Loucy (cell line): ENCODE data around the gene CTH.

Source experiments
- H2AFZ ChIP-seq: fragments of 200-600 bp; sonication (generic); 2 replicates; pipeline ENCODE4 v1.6.0; 2016; ENCODE audit warnings: antibody characterized with exemption, mild to moderate bottlenecking, low read length, moderate library complexity
- H3F3A ChIP-seq: fragments of 200-600 bp; 2 replicates; pipeline ENCODE4 v1.6.0; 2016; ENCODE audit warnings: antibody characterized with exemption, low read depth, mild to moderate bottlenecking
- H3K27me3 ChIP-seq: fragments of 200-600 bp; sonication (generic); 2 replicates; pipeline ENCODE4 v1.6.1; 2014; ENCODE audit warnings: low read length, mild to moderate bottlenecking; ENCODE audit not compliant: insufficient read depth, poor library complexity, severe bottlenecking
- H3K36me3 ChIP-seq: fragments of 200-600 bp; sonication (generic); 2 replicates; pipeline ENCODE4 v1.6.1; 2016; ENCODE audit warnings: low read length; ENCODE audit not compliant: insufficient read depth
- H3K4me1 ChIP-seq: fragments of 200-600 bp; sonication (generic); 2 replicates; pipeline ENCODE4 v1.5.1; 2014; ENCODE audit warnings: low read length, mild to moderate bottlenecking; ENCODE audit not compliant: insufficient read depth, poor library complexity, severe bottlenecking
- H3K4me2 ChIP-seq: fragments of 200-600 bp; sonication (generic); 2 replicates; pipeline ENCODE4 v1.6.0; 2014; ENCODE audit warnings: antibody characterized with exemption, low read length, low read depth, mild to moderate bottlenecking; ENCODE audit not compliant: poor library complexity, severe bottlenecking
- H3K4me3 ChIP-seq: fragments of 200-600 bp; sonication (generic); 2 replicates; pipeline ENCODE4 v1.5.1; 2014; ENCODE audit warnings: low read length, mild to moderate bottlenecking, mixed read lengths; ENCODE audit not compliant: poor library complexity, severe bottlenecking
- H3K79me2 ChIP-seq: fragments of 200-600 bp; sonication (generic); 2 replicates; pipeline ENCODE4 v1.6.1; 2014; ENCODE audit warnings: low read length; ENCODE audit not compliant: insufficient read depth
- H3K9ac ChIP-seq: fragments of 200-600 bp; sonication (generic); 2 replicates; pipeline ENCODE4 v1.6.0; 2014; ENCODE audit warnings: mild to moderate bottlenecking, low read depth, low read length, moderate library complexity; ENCODE audit not compliant: poor library complexity, severe bottlenecking
- H3K9me2 ChIP-seq: fragments of 200-600 bp; sonication (generic); replicated peaks from 2 replicates; pipeline ENCODE4 v1.6.1; 2016; ENCODE audit warnings: low read depth, low read length, mixed read lengths
- H3K9me3 ChIP-seq: fragments of 200-600 bp; sonication (generic); 2 replicates; pipeline ENCODE4 v1.6.1; 2014; ENCODE audit warnings: mild to moderate bottlenecking, antibody characterized with exemption, low read length, low read depth; ENCODE audit not compliant: insufficient read depth
- H4K20me1 ChIP-seq: fragments of 200-600 bp; sonication (generic); 2 replicates; pipeline ENCODE4 v1.6.0; 2014; ENCODE audit warnings: antibody characterized with exemption, low read length, mild to moderate bottlenecking; ENCODE audit not compliant: insufficient read depth, poor library complexity, severe bottlenecking
- EZH2phosphoT487 ChIP-seq: fragments of 200-600 bp; IDR thresholded peaks from 2 replicates; pipeline ENCODE4 v1.6.1; 2018; ENCODE audit warnings: antibody characterized with exemption, mild to moderate bottlenecking, moderate library complexity, borderline replicate concordance
- TF ChIP-seq, protein P1 (sequence below): fragments of 200-600 bp; sonication (generic); conservative IDR thresholded peaks from 2 replicates; pipeline ENCODE4 v1.5.1; 2014; ENCODE audit warnings: mild to moderate bottlenecking, antibody characterized with exemption, low read length

CTH gene

DNA sequence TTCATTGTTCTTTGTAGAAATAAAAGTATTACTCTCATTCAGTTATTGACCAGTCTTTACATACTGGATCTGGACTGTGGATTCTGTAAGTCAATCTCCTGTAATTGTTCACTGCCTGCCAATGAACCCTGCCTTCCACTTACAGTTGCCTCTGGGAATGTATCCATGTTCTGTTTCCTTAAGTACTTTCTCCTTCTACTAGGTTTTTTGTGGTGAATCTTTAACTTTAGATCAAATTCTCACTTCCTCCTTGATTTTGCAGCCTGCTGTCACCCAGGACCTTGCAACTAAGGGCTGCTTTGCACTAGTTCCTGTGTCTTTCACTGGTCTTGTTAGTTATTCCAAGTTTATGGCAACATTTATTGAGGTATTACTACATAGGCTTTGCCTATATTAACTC, 28.4 kb upstream of the CTH start:
- Histone ChIP-seq H3K4me2 (no peak overlapping the region), H3F3A (no peaks in the 10 kb centered on the region)
- no peak for TF ChIP-seq EZH2phosphoT487
- TF ChIP-seq, protein P1, sequence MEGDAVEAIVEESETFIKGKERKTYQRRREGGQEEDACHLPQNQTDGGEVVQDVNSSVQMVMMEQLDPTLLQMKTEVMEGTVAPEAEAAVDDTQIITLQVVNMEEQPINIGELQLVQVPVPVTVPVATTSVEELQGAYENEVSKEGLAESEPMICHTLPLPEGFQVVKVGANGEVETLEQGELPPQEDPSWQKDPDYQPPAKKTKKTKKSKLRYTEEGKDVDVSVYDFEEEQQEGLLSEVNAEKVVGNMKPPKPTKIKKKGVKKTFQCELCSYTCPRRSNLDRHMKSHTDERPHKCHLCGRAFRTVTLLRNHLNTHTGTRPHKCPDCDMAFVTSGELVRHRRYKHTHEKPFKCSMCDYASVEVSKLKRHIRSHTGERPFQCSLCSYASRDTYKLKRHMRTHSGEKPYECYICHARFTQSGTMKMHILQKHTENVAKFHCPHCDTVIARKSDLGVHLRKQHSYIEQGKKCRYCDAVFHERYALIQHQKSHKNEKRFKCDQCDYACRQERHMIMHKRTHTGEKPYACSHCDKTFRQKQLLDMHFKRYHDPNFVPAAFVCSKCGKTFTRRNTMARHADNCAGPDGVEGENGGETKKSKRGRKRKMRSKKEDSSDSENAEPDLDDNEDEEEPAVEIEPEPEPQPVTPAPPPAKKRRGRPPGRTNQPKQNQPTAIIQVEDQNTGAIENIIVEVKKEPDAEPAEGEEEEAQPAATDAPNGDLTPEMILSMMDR = no peak

DNA sequence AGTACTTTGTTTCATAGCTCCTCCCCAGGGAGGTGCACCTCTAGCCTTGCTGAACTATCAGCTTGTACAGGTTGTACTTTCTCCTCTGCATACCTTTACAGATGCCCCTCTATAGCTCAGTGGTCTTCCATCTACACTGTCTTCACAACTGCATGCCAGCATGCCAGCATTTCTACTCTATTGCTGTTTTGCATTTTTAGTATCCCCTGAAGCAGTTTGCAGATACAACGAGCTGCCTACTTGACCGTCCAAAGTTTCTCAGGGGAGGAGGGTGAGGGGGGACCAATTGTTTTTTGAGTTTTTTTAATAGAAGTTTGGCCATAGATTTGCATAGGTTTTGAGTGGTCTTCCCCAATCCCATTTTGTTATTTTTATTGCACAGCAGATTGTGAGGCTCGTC, 27.6 kb upstream of the CTH start:
- Histone ChIP-seq H3K4me1 (peaks cover 17% of the 10 kb centered on the region), H4K20me1 (no peaks in the 10 kb centered on the region), H3K36me3 (no peaks in the 10 kb centered on the region), H3K79me2 (no peaks in the 10 kb centered on the region), H3K9ac (no peak overlapping the region), H3K9me3 (no peaks in the 10 kb centered on the region), H3K4me2 (no peak overlapping the region), H3K27me3 (no peaks in the 10 kb centered on the region), H3K4me3 (no peak overlapping the region), H3F3A (no peaks in the 10 kb centered on the region), H2AFZ (no peak overlapping the region), H3K9me2 (no peaks in the 10 kb centered on the region)
- TF ChIP-seq, protein P1 = no peak
- TF ChIP-seq EZH2phosphoT487 = no peak

More for the DNA sequence above, 28.4 kb upstream of the CTH start:
- H2AFZ ChIP-seq = no peak overlapping the region
- no peaks in the 10 kb centered on the region for H4K20me1 ChIP-seq
- no peak overlapping the region for H3K4me3 ChIP-seq
- H3K9ac ChIP-seq = no peak overlapping the region
- H3K9me2 ChIP-seq = no peaks in the 10 kb centered on the region
- no peaks in the 10 kb centered on the region for H3K79me2 ChIP-seq
- H3K4me1 ChIP-seq = peaks cover 9% of the 10 kb centered on the region
- H3K27me3 ChIP-seq = no peaks in the 10 kb centered on the region
- H3K36me3 ChIP-seq = no peaks in the 10 kb centered on the region
- no peaks in the 10 kb centered on the region for H3K9me3 ChIP-seq

DNA sequence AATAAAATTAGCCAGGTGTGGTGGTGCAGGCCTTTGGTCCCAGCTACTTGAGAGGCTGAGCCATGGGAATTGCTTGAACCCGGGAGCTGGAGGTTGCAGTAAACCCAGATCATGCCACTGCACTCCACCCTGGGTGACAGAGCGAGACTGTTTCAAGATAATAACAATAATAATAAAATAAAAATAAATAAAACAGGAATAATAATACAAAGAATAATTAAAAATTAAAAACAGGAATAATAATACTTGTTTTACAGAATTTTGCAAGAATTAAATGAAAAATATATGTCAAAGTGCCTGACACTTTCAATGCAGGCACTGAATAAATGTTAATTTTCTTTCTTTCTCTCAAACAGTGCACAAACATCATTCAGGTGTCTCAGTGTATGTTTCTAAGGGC, 26.5 kb upstream of the CTH start:
- Histone ChIP-seq H3K4me1 (peaks cover 23% of the 10 kb centered on the region), H3K36me3 (no peaks in the 10 kb centered on the region), H4K20me1 (no peaks in the 10 kb centered on the region), H3K9ac (no peak overlapping the region), H3K79me2 (no peaks in the 10 kb centered on the region), H3K9me2 (no peaks in the 10 kb centered on the region), H3K9me3 (no peaks in the 10 kb centered on the region), H3K4me3 (no peak overlapping the region), H2AFZ (no peak overlapping the region), H3F3A (no peaks in the 10 kb centered on the region), H3K4me2 (no peak overlapping the region), H3K27me3 (no peaks in the 10 kb centered on the region)
- no peak for TF ChIP-seq EZH2phosphoT487
- TF ChIP-seq, protein P1 = no peak
